K562 (cell line): ENCODE measurements around the gene SLC2A10.

Source experiments
- BRF1 ChIP-seq: IDR thresholded peaks from 3 replicates; pipeline ENCODE4 v1.6.1; 2011; ENCODE audit warnings: borderline replicate concordance, mild to moderate bottlenecking; ENCODE audit not compliant: insufficient read length; ENCODE audit errors: extremely low read depth
- CREB5 ChIP-seq: fragments of 250-450 bp; sonication (Bioruptor Pico); IDR thresholded peaks from 2 replicates; pipeline ENCODE4 v1.5.0; 2020; ENCODE audit warnings: mild to moderate bottlenecking
- CTCF ChIP-seq, 3 experiments: IDR thresholded peaks in 2 of 3; conservative IDR thresholded peaks in 1 of 3; 2 replicates each; pipeline ENCODE4 v1.5.1; 2011 to 2012; ENCODE audit warnings: low read length in 3 of 3, mild to moderate bottlenecking in 3 of 3, control low read depth in 2 of 3, improper control_type of control experiment in 1 of 3, inconsistent platforms in 1 of 3, low read depth in 1 of 3, mixed read lengths in 1 of 3, moderate library complexity in 1 of 3; ENCODE audit not compliant: insufficient read depth in 2 of 3
- PHF8 ChIP-seq: fragments of 200-600 bp; sonication (generic); IDR thresholded peaks from 2 replicates; pipeline ENCODE4 v1.6.1; 2012; ENCODE audit warnings: mixed run types, mild to moderate bottlenecking, inconsistent platforms, low read length, moderate library complexity, borderline replicate concordance
- RBFOX2 ChIP-seq: fragments of 200-400 bp; formaldehyde crosslinking; IDR thresholded peaks from 2 replicates; pipeline ENCODE4 v1.6.1; 2017; ENCODE audit warnings: low read depth, mild to moderate bottlenecking, low read length, moderate library complexity
- SAP30 ChIP-seq: fragments of 200-600 bp; sonication (generic); IDR thresholded peaks from 2 replicates; pipeline ENCODE4 v1.6.1; 2012; ENCODE audit warnings: borderline replicate concordance, low read depth, mild to moderate bottlenecking, moderate library complexity, low read length, control low read depth, inconsistent platforms; ENCODE audit not compliant: insufficient read depth, poor library complexity, severe bottlenecking
- TAF1 ChIP-seq: IDR thresholded peaks from 2 replicates; pipeline ENCODE4 v1.6.1; 2011; ENCODE audit warnings: mild to moderate bottlenecking, low read length, moderate library complexity; ENCODE audit not compliant: insufficient read depth, control insufficient read depth, severe bottlenecking; ENCODE audit errors: extremely low read depth
- ZNF3 ChIP-seq: fragments of 250-450 bp; sonication (Bioruptor Pico); IDR thresholded peaks from 2 replicates; pipeline ENCODE4 v1.5.0; 2021; ENCODE audit warnings: mild to moderate bottlenecking, moderate library complexity
- TF ChIP-seq, protein P1 (sequence below), 2 experiments: fragments of 450-650 bp; formaldehyde crosslinking in 1 of 2; IDR thresholded peaks; 2 replicates each; pipeline versions ENCODE4 v1.4.0 to v1.6.1; 2014 to 2020; ENCODE audit warnings: mild to moderate bottlenecking in 2 of 2, borderline replicate concordance in 1 of 2, low read depth in 1 of 2

- no peak for TF ChIP-seq BRF1
- TF ChIP-seq, protein P1, sequence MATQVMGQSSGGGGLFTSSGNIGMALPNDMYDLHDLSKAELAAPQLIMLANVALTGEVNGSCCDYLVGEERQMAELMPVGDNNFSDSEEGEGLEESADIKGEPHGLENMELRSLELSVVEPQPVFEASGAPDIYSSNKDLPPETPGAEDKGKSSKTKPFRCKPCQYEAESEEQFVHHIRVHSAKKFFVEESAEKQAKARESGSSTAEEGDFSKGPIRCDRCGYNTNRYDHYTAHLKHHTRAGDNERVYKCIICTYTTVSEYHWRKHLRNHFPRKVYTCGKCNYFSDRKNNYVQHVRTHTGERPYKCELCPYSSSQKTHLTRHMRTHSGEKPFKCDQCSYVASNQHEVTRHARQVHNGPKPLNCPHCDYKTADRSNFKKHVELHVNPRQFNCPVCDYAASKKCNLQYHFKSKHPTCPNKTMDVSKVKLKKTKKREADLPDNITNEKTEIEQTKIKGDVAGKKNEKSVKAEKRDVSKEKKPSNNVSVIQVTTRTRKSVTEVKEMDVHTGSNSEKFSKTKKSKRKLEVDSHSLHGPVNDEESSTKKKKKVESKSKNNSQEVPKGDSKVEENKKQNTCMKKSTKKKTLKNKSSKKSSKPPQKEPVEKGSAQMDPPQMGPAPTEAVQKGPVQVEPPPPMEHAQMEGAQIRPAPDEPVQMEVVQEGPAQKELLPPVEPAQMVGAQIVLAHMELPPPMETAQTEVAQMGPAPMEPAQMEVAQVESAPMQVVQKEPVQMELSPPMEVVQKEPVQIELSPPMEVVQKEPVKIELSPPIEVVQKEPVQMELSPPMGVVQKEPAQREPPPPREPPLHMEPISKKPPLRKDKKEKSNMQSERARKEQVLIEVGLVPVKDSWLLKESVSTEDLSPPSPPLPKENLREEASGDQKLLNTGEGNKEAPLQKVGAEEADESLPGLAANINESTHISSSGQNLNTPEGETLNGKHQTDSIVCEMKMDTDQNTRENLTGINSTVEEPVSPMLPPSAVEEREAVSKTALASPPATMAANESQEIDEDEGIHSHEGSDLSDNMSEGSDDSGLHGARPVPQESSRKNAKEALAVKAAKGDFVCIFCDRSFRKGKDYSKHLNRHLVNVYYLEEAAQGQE (IDR thresholded peaks at IDR 0.05; ENCODE audit: borderline replicate concordance), result no peak
- TF ChIP-seq, protein P1 (CRISPR knock-in tag; IDR thresholded peaks at IDR 0.05; ENCODE audit: low read depth), result no peak
- no peak for TF ChIP-seq PHF8
- TF ChIP-seq CTCF (IDR thresholded peaks at IDR 0.05 in 2 of 3, conservative IDR thresholded peaks at IDR 0.05 in 1 of 3; ENCODE audit: insufficient read depth in 2 of 3, low read depth in 1 of 3, low read length in 3 of 3), result no peak
- TF ChIP-seq ZNF3 (CRISPR knock-in tag), result no peak
- no peak for TF ChIP-seq RBFOX2
- TF ChIP-seq CREB5, result no peak
- TF ChIP-seq SAP30, result no peak
- TF ChIP-seq TAF1, result no peak
Measured at GRCh38 chr20:46666818-46667515, 42.5 kb upstream of the SLC2A10 start.
